Measurements from ENCODE around the gene PLCB4. TPM values are rescaled to one million over a fixed set of nuclear protein-coding genes. Genes with fewer than 3 reads are reported as not detected.

The PLCB4 gene
- total RNA-seq, 1 experiment from 2014 or later: 10.1 TPM

GRCh38 chr20:9492067-9492466 is 423.2 kb downstream of the PLCB4 start:
- H3K14ac ChIP-seq (ENCODE audit: insufficient read depth, low read length): no peak overlapping the region
- Mint-ChIP-seq H3K4me3 (no peak overlapping the region), H3K36me3 (ENCODE audit: insufficient read depth in 1 of 3, low read depth in 3 of 3) (no peaks in the 10 kb centered on the region), H3K27me3 (ENCODE audit: low read depth) (peaks cover 4% of the 10 kb centered on the region), H3K9me3 (no peaks in the 10 kb centered on the region), H3K4me1 (no peaks in the 10 kb centered on the region; a peak in 1 of 4 replicates), H3K27ac (no peak overlapping the region)
- H3K23me2 ChIP-seq (ENCODE audit: insufficient read length, low read depth, low read length, poor library complexity, severe bottlenecking): no peaks in the 10 kb centered on the region
- no peaks in the 10 kb centered on the region for H4K20me1 ChIP-seq (ENCODE audit: control insufficient read depth, insufficient read depth, insufficient read length)
- H3T11ph ChIP-seq (ENCODE audit: low read length): no peak overlapping the region
- H3K9me3 ChIP-seq (ENCODE audit: control insufficient read depth, low read depth, low read length): no peaks in the 10 kb centered on the region
- H4K8ac ChIP-seq (replicated peaks; ENCODE audit: insufficient read length, low read depth, low read length): no peak overlapping the region
- H4K91ac ChIP-seq (ENCODE audit: insufficient read length, low read depth, low read length): no peak overlapping the region
- H4K5ac ChIP-seq (ENCODE audit: insufficient read length, low read depth, low read length): no peak overlapping the region
- no peak overlapping the region for H2AFZ ChIP-seq (ENCODE audit: low read length)
- H3K4me1 ChIP-seq (ENCODE audit: insufficient read depth, low read length): no peaks in the 10 kb centered on the region
- H3K4me2 ChIP-seq (ENCODE audit: insufficient read depth, insufficient read length, low read length): no peak overlapping the region
- no peak overlapping the region for H2BK12ac ChIP-seq (ENCODE audit: insufficient read length, low read depth, low read length)
- H3K4ac ChIP-seq (ENCODE audit: low read depth, low read length): no peak overlapping the region
- no peak for TF ChIP-seq CTCF (conservative IDR thresholded peaks at IDR 0.05)
- H3K27me3 ChIP-seq (ENCODE audit: insufficient read depth, low read length): no peaks in the 10 kb centered on the region
- H2AK5ac ChIP-seq (ENCODE audit: insufficient read length, low read length): no peak overlapping the region
- H3K79me2 ChIP-seq (ENCODE audit: insufficient read depth, low read length): no peaks in the 10 kb centered on the region
- H3K56ac ChIP-seq (ENCODE audit: insufficient read length, low read depth, low read length): no peak overlapping the region
- no peaks in the 10 kb centered on the region for H3K79me1 ChIP-seq (ENCODE audit: insufficient read depth, low read depth, low read length, poor library complexity, severe bottlenecking)
- H3K27ac ChIP-seq (ENCODE audit: insufficient read length, low read depth, low read length): no peak overlapping the region
- no peak overlapping the region for H3K18ac ChIP-seq (ENCODE audit: insufficient read length, low read depth, low read length)
- H2BK20ac ChIP-seq (ENCODE audit: low read depth, low read length, poor library complexity, severe bottlenecking): no peak overlapping the region
- no CpG with 5 or more reads among the region's 4 CpGs for WGBS (ENCODE audit: extremely low coverage, insufficient read length, low lambda C conversion rate)
- H2BK120ac ChIP-seq (ENCODE audit: low read depth, low read length, poor library complexity, severe bottlenecking): no peak overlapping the region
- no peak overlapping the region for H3K23ac ChIP-seq (ENCODE audit: insufficient read length, low read depth, low read length)
- H2BK5ac ChIP-seq (ENCODE audit: insufficient read length, low read length): no peak overlapping the region
- no peak overlapping the region for H2BK15ac ChIP-seq (ENCODE audit: low read depth, low read length)
- no peak for DNase-seq
- H3K9ac ChIP-seq (ENCODE audit: extremely low read depth, insufficient read length, low read length): no peak overlapping the region
